RPMI7951 (cell line): ENCODE data around the gene NCKAP1. TPM values are rescaled to one million over a fixed set of nuclear protein-coding genes. Genes with fewer than 3 reads are reported as not detected.
"Not testable (repeated sequence)": the region's sequence is repeated elsewhere in the genome, so short reads cannot be mapped to it uniquely, and the experiment has no call there.

Experiments used
- DNase-seq: peaks from one replicate; pipeline ENCODE4 v3.0.0-alpha.2; 2012; ENCODE audit warnings: low read depth
- total RNA-seq: library from RNA; depleted of rRNA; stranded (reverse); fragments of >200 nt; shearing (Covaris generic); gene quantifications from 2 replicates; pipeline ENCODE4 v1.2.3, GENCODE V29; 2014

Gene NCKAP1
- total RNA-seq, 1 experiment from 2014 or later: 188 TPM

DNA sequence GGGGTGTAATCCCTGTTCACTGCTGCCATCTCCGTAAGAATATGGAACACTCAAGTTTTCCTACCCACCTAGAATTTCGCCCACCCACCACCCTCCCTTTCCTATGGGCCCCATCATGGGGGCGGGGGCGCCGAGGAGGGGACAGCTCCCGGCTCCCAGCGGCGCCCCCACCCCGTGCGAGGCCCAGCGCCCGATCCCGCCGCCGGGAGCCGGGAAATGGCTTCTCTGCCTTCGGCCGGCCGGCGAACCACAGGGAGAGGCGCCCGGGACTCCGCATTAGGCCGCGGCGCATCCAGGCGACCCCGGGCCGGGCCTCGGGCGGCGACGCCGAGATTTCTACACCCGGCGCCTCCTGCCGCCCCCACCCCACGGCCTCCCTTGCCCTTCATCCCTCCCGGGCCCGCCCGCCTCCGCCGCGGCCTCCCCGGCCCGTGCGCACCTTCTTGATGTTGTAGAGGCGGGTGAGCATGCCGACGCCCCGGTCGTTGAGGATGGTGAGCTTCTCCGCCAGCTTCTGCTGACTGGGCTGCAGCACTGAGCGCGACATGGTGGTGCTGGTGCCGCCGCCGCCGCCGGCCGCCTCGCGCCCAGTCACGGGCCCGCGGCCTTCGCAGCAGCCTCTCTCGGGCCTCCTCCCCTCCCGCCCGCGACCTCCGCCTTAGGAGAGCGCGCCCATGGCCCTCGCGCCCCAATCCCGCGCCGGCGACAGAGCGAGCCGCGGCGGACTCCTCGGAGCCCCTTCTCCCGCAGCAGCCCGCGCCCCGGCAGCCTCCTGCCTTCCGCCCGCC, 510 bp downstream of the NCKAP1 start:
- peak; percentile 27 for DNase-seq

DNA sequence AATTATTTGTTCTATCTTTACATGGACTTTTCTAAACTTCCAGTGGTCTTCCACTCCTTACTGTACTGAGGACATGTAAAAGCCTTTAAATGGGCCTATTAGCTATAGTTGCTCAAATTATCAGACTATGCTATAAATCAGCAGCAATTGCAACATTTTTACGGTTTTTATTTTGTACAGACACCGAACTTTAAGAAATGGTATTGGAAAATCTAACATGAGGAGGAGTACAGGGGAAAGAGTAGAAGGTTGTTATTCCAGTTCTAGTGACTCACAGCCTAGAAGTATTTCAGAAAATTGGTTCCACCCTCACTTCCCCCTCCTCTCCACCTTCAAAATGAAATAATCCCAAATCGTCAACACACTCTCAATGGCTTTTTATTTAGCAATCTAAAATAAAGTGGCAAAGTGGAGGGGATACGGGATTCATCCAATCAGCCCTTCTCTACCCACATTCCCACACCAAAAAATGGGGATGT, 1.1 kb downstream of the NCKAP1 start:
- peak; percentile 29 for DNase-seq

DNA sequence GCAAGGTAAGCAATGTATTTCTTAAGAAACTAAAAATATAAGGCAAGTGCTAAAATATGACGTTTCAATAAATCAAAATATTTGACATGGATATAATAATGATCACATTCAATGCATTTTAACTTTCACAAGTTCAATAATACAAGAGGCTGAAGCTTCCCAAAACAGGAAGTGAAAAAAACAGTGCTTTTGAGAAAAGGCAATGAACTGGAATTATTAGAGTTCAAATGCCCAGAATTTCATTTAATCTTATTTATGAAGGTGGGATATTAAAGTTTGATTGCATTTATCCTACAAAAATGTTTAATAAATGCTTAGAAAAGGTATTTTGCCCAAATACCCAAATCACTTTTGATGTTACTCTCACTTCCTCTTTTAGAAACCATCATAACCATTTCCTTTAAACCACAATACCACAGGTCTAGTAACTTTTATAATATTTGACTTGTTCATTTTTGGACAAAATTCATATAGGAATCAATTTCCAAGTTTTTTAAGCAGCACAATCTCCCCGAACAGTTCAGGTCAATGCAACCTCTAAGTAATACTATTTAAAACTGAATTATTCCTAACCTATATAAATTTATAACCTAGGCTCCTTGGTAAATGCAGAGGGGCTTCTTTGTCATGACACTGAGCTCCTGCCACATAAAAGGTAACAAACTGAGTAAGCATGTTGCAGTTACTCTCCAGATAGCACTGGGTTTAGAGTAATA, 2.1 kb downstream of the NCKAP1 start:
- no peak for DNase-seq

GRCh38 chr2:183035298-183035953, 2.8 kb downstream of the NCKAP1 start:
- peak; percentile 69 for DNase-seq

DNA sequence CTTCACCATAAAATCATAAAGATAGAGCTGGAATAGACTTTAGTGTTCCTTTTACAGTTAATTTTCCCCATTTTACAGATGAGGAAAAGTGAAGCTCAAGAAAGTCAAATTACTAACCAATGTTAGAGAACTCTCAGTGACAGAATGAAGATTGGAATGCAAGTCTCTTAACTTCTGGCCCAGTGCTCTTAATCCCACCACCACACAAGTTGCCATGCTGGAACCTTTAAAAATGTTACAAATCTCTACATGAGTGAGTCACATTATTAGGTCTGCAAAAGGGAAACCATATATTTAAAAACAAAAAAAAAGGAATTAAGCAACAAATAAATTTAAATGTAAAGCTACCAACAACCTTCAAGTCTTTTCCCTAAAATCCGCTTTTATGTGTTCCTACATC, 3.5 kb downstream of the NCKAP1 start:
- peak; percentile 27 for DNase-seq

DNA sequence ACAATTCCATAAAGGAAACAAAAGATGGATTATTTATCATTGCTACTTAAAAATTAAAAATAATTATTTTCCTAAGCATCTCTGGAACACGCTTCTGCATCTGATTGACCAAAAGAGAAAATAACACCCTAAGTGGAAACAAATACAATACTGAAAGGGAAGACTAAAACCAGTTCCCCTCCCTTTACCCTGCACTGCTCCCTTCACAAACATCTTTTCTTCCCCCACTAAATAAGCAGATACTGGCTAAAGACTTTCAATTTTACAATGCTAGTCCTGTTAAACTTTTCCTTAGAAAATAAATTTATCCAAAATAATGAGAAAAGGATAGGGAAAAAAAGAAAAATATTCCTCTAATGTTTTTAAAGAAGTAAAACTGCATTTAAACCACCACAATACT, 4.3 kb downstream of the NCKAP1 start:
- no peak for DNase-seq

GRCh38 chr2:183031911-183032794, 6.1 kb downstream of the NCKAP1 start:
- no peak for DNase-seq

DNA sequence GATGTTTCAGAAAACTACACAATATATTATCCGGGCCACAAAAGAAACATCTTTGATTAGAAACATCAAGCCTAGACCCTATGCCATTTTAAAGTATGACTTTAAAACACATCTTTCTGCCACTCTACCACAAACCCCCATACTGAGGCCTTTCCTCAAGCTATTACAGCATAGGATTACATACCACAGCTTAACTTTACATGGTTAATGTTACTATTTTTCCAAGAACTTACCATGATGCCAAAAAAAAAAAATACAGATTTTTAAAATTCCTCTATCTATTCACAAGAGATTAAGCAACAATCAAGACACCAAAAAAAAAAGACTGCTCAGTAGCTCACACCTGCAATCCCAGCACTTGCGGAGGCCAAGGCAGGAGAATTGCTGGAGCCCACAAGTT, 9.0 kb downstream of the NCKAP1 start:
- DNase-seq: no peak

DNA sequence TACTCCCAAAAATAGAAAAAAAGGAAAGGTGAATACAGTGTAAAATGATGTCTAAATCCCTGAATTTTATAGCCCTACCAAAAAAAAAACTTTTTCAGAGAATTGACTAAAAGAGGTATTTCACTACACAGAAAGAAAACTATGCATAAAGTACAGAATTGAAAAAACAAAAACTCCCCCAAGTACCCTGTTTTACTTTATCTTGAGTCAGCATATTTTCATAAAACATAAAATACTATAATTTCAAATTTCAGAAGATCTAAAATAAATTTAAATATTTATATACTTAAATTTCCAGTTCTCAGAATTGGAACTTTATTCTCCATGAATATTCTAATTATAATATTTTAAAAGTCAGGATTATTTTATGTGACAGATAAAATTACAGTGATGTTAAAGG, 10.1 kb downstream of the NCKAP1 start:
- no peak for DNase-seq

- DNase-seq: no peak
Measured at GRCh38 chr2:183027443-183027842, 10.8 kb downstream of the NCKAP1 start.

- DNase-seq: no peak
Measured at GRCh38 chr2:183026424-183026823, 11.8 kb downstream of the NCKAP1 start.

DNA sequence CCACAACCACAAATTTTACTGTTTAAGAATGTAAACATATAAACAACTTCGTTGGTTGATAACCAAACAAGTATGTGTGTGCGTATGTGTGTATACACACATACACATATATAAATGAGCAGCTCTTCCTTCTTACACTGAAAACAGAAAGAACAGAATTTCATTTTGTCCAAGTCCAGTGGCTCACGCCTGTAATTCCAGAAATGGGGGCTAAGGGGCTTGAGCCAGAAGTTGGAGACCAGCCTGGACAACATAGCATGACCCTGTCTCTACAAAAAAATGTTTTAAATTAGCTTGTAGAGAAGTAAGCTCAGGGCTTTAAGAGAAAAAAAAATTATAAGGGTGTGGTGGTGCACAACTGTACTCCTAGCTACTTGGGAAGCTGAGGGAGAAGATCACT, 12.3 kb downstream of the NCKAP1 start:
- DNase-seq: no peak

- DNase-seq: no peak
Measured at GRCh38 chr2:183024339-183025095, 13.7 kb downstream of the NCKAP1 start.

DNA sequence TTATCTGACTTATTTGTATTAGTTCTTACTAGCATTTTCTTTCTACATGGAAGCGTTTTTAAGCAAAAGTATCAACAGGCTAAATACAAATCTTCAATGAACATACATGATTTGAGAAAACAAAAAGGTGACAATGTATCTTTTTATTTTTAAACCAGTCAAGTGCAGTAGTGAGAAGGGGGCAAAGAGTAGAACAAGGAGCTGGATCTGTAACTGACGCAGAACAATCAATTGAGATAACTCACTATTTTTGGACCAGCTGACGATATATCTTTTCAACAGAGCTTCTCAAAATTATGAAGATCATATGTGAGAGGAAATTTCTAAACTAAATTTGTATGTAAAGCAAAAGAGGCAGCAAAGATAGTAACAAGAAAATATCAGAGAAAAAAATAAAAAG, 15.5 kb downstream of the NCKAP1 start:
- no peak for DNase-seq

DNA sequence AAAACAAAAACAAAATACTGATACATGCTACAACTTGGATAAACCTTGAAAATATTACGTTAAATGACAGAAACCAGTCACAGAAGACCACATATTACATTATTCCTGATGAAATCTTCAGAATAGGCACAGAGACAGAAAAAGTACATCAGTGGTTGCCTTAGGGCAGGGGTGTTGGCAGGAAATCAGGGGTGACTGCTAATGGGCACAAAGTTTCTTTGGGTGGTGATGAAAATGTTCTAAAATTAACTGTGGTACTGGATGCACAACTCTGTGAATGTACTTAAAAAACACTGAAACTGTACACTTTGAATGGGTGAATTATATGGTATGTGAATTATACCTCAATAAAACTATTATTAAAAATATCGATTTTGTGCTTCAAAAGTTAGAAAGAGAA, 16.6 kb downstream of the NCKAP1 start:
- peak; percentile 28 for DNase-seq

- DNase-seq: no peak
Measured at GRCh38 chr2:183019718-183020442, 18.4 kb downstream of the NCKAP1 start.

GRCh38 chr2:183017845-183018244, 20.4 kb downstream of the NCKAP1 start:
- DNase-seq: not testable (repeated sequence)

DNA sequence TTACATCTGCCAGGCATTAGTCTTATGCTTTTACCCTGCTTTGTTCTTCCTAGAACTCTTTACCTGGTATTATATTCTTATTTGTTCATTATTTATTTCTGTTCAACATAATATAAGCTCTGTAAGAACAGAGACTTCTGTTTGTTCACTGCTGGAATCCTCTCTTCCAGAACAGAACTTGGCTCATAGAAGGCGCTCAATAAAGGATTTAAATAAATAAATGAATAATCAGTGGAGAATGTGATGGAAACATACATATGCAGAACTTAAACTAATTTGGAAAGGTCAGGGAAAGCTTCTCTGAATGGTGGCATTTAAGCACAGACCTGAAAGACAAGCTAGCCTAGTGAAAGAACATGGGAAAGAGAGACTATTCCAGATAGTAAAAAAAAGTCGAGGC, 24.3 kb downstream of the NCKAP1 start:
- DNase-seq: no peak

- no peak for DNase-seq
Measured at GRCh38 chr2:183011743-183012142, 26.5 kb downstream of the NCKAP1 start.

DNA sequence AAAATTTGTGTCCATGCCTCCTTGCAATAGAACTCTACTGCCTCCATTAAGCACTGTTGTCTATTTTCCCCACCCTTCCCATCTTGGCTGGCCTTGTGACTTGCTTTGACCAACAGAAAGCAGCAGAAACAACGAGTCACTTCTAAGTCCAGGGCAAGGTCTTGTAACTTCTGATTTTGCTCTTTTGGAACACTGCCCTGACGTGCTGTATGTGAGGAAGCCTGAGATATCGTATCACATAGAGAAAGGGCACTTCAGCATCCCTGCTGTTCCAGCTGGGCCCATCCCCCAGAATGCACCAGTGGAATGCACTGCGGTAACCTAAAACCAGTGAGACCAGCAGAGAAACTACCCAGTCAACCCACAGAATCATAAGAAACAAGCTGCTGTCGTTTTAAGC, 28.1 kb downstream of the NCKAP1 start:
- DNase-seq: peak; percentile 53
